IPS-11a (cell line): Measurements from ENCODE around the gene MIPEP.
"Not testable (repeated sequence)": the region's sequence is repeated elsewhere in the genome, so short reads cannot be mapped to it uniquely, and the experiment has no call there.

Source experiments
- H3K4me3 ChIP-seq: one replicate; pipeline ENCODE4 v1.5.1; 2013; ENCODE audit warnings: low read depth, low read length, control low read depth

Gene MIPEP

DNA sequence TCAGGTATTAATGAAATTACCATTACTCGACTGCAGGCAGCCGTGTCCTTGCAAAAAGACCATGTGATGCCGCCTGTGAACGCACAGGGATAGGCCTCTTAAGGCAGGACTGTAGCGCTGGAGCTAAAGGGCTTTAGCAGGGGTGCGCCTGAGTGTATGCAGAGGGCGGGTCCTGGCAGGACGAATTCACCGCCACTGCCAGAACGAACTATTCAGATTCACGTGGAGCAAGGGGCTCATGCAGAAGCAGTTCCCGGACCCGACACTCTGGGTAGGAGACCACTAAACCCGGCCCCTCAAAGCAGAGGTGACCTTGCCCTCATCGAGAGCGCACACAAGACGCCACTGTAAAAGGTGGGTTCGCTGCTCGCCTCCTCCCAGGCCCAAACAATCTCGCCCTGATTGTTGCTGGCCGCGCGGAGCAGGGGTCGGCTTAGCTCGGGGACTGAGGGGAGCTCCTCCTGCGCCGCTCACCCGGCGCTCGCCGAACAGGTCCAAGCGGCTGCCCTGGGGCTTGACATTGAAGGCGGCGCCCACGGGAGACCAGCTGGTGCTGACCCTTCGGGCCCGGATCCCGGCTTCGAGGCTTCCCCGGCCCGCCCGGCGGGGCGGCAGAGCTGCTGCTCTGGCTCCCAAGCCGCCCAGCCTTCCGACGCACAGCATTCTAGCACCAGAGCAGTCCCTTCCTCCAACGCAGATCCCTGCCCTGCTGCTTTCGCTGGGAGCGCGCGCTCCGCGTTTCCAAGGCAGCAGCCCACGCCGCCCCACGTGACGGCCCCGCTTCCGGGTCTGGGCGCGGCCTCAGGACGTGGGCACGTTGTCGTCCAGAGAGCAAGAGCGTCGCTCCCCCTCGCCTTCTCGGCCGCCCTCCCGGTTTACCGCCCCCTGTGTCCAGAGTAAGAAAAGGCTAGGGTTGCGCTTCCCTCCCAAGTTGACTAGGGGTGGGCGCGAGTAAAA lies at the start of gene MIPEP:
TSS of gene MIPEP (minus strand) at position 743 of the 957 bp plus-strand sequence. CDS start at position 663, 80 bp downstream.
- peak within 1 kb of the TSS; percentile 92 for H3K4me3 ChIP-seq

DNA sequence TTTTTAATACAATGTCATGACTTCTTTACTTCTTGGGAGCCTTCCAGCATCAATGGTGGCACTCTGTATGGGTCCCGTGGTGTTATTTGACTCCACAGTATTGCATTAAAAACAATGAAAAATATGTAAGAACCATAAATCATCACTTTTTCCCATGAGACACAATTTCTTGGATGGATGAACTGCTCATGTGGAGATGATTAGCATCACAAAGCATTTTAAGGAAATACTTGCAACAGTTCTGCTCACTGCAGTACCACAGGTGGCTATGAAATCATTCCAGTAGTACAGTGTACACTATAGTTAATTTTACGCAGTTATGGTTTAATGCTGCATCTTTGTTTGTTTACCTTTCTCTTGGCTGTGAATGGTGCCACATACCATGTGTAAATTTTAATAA lies 45.3 kb upstream of the MIPEP start:
- H3K4me3 ChIP-seq = no peak overlapping the region

DNA sequence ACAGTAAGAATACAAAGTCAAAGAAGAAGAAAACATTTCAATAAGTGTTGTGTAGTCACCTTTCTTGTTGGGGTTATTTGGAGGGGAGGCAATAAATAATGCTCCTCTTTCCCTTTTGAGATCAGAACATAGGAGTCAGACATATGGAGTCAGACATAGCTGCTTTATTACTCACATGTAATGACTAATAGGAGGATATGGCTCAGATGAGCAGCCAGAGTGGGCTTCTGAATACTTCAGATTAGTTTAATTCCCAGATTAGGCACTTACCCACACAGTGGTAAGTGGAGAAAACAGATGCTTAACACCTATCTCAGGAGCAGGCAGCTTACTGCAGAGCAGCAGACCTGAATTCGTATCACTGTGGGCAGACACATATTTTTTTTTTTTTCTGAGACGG lies 39.8 kb upstream of the MIPEP start:
- H3K4me3 ChIP-seq = no peak overlapping the region

DNA sequence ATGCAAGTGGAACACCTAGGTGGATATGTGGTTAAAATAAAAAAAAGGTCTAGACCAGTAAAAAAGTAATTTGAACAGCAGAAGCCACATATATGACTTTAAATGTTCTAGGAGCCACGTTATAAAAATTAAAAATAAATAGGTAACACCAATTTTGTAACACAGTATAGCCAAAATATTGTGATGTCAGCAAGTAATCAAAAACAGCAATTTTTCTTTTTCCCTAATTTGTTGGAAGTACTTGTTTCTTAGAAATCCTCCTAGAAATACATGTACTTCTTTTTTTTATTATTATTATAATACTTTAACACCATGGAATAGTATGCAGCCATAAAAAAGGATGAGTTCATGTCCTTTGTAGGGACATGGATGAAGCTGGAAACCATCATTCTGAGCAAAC lies 33.8 kb upstream of the MIPEP start:
- H3K4me3 ChIP-seq = no peak overlapping the region

DNA sequence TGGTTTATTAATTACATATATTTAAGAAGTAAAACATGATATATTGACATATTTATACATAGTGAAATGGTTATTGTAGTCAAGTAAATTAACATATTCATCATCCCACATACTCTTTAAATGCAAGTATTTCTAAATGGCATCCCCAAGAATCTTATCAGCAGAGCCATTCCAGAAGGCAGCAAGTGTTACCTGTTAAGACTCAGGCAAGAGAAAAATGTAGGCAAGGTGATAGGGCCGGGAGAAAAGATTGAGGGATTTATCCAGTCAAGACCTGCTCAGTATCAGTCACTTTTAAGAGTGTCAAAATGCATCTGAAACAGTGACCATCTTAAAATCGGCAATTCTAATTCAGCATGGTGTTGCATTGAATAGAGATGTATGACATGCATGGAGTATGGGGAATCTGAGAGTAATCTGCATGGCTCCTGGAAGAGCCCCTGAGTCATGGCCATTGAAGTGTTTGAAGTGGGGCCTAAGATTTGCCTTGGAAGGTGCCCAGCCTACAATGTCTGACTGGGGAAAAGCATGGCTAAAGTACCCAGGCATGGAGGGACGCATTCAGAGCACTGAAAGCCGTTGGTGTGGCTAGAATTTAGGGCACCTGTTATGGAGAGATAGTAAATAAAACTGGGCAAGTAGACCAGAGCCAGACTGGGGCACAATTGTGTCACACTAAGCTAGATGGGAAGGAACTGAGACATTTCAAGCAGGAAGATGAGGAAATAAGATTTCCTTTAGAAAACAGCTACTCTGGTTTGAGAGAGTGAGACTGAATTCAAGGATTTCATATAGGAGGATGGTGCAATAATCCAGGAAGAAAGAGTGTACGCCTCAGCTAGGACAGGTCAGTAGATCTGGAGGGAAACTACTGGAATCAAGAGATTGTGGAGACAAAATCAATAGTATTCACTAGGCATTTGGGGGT lies 33.1 kb upstream of the MIPEP start:
- H3K4me3 ChIP-seq = no peak overlapping the region

DNA sequence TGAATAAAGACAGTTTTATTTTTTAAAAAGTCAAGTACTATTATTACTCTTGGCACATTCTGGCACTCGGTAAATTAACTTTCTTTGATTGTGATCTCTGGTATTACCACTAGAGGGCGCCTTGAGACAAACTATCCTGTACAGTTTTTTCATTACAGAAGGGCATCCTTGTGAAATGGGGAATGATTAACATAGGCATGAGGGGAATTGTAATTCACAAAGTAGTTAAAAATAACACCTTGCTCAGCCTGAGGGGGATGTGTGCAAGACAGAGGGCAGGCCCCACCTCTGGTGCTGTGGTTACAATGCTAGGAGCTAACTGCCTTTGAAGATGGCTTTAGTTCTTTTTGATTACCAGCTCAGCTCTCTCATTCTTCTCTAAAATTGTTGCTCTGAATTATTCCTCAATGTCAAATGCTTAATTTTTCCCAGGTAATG lies 32.3 kb upstream of the MIPEP start:
- no peak overlapping the region for H3K4me3 ChIP-seq

DNA sequence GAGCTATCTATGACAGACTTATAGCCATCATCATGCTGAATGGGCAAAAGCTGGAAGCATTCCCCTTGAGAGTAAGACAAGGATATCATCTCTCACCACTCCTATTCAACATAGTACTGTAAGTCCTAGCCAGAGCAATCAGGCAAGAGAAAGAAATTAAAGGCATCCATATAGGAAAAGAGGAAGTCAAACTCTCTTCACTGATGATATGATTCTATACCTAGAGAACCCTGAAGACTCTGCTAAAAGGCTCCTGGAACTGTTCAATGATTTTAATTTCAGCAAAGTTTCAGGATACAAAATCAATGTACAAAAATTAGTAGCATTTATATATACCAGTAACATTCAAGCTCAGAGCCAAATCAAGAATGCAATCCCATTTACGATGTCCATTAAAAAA lies 29.8 kb upstream of the MIPEP start:
- no peak overlapping the region for H3K4me3 ChIP-seq

DNA sequence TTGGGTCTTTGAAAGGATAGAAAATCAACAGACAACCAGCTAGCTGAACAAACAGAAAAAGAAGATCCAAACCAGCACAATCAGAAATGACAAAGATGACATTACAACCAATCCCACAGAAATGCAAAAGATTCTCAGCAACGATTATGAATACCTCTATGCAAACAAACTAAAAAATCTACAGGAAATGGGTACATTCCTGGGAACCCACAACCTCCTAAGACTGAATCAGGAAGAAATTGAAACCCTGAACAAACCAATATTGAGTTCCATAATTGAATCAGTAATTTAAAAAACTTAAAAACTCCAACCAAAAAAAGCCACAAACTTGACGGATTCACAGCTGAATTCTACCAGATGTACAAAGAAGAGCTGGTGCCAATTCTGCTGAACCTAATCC lies 29.0 kb upstream of the MIPEP start:
- no peak overlapping the region for H3K4me3 ChIP-seq

DNA sequence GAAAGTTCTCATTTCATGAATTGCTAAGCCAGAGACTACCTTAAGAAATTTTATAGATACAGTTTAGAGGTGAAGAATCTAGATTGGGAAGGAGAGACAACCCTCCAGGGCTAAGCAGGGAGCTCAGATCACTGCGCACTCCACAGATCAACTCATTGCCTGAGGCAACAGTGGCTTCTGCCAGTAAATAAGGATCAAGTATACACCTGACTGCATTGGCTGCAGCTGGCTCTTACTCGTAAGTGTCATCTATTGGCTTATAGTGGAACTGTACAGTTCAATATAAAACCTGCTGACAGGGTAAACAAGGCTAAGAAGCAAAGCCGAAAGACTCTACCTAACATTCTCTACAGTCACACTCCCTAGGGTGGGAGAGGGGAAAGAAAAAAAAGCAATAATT lies 26.1 kb upstream of the MIPEP start:
- H3K4me3 ChIP-seq = no peak overlapping the region

DNA sequence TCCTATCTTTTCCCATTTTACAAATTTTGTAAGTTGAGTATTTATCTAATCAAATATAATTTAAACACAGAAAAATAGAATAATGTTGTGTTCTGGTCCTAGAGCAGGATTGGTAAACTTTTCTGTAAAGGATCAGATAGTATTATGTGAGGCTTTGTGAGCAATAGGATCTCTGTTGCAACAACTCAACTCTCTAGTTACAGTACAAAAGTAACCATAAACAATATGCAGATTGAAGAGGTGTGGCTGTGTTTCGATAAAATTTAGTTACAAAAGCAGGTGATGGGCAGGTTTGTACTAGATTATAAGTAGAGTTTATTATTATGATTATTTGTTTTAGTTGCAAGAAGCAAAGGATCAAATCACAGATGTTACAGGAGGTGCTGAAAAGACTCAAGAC lies 23.3 kb upstream of the MIPEP start:
- H3K4me3 ChIP-seq = no peak overlapping the region

DNA sequence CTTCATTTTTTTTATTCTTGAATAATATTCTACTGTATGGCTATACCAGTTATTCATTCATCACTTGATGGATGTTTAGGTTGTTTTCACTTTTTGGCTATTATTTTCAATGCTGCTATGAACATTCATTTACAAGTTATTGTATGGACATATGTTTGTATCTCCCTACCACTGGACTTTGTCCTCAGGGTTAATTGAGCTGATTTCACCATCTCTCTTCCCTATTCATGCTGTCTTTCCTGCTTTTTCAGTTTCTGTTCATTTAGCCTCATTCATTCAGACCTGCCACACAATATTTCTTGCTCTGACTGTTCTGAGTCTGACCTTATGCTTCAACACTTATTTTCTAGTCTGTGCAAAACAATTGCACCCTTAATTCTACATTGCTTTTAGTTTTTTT lies 20.4 kb upstream of the MIPEP start:
- no peak overlapping the region for H3K4me3 ChIP-seq

DNA sequence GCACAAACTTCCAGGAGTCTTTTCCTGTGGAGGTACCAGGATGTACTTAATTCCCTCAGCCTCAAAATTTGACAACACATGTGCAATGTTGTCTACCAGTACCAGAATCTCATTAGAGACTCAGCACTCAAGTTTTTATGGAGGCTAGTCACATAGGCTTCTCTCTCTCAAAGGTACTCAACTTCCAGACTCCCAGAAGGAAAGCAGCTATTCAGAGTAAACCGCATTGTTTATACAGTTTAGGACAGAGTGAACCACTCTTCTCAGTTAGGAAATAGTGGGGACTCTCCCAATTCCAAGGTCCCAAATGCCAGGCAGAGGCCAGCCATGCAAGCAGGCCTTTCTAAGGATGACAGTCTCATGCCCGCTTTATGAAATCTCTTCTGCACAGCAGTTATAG lies 16.6 kb upstream of the MIPEP start:
- H3K4me3 ChIP-seq = no peak overlapping the region

DNA sequence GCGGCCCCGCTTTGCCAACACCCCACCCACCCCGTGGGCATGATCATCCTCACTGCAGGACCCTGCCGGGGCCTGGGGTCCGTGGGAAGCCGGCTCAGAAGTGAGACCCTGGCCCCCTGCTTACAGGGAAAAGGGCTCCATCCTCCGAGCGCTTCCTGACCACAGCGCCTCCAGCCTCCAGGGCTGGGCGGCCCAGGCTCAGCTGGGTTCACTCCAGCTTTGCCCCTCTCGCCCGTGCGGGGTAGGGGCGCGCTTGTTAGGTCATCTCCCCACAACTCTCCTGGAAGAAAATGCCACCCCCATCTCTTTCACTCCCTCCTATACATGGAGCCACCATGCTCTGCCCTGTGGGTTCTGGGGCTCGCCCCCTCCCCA lies 14.7 kb upstream of the MIPEP start:
- no peak overlapping the region for H3K4me3 ChIP-seq

DNA sequence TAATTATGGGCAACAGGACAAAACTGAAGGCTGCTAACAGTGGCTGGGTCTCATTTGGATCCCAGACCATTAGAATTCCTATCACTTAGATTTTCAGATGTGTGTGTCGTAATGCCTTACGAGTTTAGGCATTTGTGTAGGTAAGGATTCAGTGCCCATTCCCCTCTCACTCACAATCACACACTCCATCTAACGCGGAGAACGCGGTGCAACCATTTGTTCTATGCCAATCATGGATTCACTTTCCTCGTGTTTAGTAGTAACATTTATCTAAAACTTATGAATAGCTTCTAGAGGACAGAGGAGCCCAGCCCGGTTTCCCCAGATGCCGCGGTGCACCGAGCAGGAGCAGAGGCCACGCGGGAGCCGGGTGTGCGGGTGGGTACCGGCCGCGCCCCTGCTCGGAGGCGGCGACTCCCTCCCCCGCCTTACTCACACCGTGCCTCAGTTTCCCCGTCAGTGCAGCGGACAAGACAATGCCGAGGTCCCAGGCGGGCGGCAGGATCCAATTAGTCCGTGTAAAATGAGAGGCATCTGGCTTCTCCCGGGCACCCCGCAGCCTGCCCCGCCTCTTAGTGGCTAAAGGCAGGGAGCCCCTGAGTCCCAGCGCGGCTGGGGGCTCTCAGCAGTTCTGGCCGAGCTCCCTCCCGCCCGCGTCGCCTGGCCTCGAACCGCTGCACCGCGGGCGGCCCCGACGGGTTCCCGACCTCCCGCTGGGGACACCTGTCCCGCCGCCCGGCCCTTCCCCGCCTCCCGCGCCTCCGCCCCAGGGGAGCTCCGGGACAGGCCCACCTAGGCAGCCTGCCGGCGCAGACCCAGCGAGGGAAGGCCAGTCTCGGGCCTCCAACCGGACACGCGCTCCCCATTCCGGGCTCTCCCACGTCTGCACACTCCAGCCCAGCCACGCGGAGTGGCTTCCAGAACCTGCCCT lies 14.0 kb upstream of the MIPEP start:
- peak overlapping the region; percentile 27 for H3K4me3 ChIP-seq

DNA sequence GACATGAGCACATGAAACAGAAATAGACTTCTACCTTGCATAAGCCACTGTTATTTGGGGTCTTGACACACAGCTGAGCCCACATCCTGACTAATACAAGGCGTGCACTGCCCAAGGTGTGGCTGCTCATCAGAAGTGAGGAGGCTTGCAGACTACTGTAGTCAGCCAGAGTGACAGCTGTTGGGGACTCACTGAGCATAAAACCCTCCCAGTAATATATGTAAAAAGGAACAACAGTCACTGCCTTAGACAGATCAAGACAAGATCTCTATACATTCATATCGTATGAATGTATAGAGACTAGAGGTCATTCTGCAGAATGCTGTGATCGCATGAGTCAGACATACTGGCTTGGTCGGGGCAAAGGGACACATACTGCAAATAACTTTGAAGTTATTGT lies 12.2 kb upstream of the MIPEP start:
- H3K4me3 ChIP-seq = no peak overlapping the region

DNA sequence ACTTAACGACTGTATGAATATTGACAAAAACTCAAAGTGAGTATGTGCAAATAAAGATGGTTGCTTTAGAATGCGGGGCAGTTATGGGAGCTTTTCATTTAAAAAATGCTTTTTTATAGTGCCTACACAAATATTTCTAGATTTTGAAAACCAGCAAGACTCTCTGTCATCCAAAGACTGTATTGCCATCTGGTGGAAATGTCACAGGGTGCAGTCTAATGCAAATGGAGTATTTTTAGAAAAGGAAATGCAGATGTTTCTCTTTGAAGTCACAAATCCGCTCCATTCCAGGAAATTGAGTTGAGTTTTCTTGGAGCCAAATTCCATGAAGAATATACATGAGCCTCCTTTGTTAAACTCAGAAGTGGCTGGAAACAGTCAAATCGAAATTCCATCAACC lies 10.4 kb upstream of the MIPEP start:
- H3K4me3 ChIP-seq = no peak overlapping the region

DNA sequence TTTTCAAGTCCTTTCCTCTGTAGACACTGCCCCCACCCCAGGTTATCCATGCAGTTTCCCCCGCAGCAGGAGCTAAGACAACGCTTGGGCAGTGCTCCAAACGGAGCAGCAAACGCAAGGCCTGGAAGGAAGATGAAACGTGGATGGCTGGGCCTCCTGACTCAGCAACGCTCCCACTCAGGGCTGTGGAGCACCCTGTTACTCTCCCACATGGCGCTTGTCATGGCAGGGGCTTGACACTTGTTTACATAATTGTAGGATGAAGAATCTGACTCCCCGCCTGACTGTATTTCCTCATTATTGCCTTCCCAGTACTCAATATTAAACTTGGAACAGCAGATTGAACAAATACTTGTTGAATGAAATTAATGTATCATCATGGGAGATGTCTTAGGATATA lies 8.9 kb upstream of the MIPEP start:
- no peak overlapping the region for H3K4me3 ChIP-seq

DNA sequence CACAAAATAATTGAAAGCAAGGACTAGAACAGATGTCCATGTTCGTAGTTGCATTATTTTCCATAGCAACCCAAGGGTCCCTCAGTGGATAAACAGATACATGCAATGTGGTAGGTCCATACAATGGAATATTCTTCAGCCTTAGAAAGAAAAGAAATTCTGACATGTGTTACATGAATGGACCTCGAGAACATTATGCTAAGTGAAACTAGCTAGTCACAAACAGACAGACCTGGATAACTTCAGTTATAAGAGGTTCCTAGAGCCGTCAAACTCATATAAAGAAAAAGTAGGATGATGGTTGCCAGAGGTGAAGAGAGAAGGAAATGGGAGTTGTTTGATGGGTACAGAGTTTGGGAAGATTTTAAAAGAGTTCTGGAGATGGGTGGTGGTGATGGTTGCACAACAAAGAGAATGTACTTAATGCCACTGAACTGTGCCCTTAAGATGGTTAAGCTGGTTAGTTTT lies 8.3 kb upstream of the MIPEP start, which contains the start of gene C1QTNF9B:
TSS of gene C1QTNF9B (minus strand) at position 51 of the 468 bp plus-strand sequence.
- H3K4me3 ChIP-seq = not testable (repeated sequence)

DNA sequence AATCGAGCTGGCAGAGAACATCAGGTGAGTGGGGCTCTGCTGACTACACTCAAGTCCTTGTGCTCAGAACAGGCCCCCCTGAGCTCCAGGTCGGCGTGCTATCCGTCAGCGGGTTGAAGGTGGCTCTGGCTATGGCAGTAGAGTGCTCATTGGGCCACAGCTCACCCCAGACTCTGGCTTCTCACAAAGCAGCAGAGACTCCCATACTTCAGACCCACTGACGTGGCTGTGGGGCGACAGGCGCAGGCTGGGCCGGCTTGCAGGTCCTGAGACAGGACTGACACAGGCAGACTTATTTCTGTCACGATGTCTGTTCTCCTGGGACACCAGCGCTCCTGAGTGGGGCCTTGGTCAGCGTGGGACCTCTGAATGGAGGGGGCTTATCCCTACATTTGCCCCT lies 5.5 kb upstream of the MIPEP start:
- H3K4me3 ChIP-seq = not testable (repeated sequence)

DNA sequence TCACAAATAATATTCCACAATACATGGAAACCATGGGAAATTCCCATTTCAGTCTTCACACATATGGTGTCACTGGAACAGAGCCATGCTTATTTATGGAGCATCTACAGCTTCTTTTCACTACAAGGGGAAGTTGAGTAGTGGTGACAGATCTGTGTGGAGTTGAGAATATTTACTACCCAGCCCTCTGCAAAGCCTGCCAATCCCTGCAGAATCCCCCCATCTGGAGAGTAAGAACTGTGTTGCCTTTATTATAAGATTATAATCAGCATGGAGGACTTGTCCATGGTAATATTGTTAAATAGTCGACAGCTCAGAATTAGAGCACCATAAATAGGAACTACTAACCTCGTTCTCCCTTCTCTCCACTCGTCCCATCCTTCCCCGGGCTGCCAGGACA lies 4.6 kb upstream of the MIPEP start:
- H3K4me3 ChIP-seq = not testable (repeated sequence)
